HEK293 (cell line): ENCODE measurements around the gene OSBP2.

Source experiments
- CTCF ChIA-PET: fragments of 350-600 bp; formaldehyde crosslinking; extraction: SDS; loops from one replicate; lab custom pipeline; 2021; ENCODE audit warnings: antibody characterized with exemption; lab: Yijun Ruan, JAX
- POLR2A ChIA-PET: fragments of 300-600 bp; formaldehyde crosslinking; extraction: SDS; loops from one replicate; lab custom pipeline; 2020; ENCODE audit warnings: antibody characterized with exemption, inconsistent platforms; lab: Yijun Ruan, JAX
- H3K27ac ChIP-seq: fragments of 200-500 bp; sonication (Bioruptor generic); 2 replicates; pipeline ENCODE4 v1.5.1; 2014; ENCODE audit warnings: low read depth, low read length, control low read depth, inconsistent platforms; ENCODE audit errors: extremely low read depth
- H3K36me3 ChIP-seq, 2 experiments: fragments of 200-500 bp in 1 of 2; sonication (Bioruptor generic) in 1 of 2; 1 replicate in 1 of 2; 2 replicates in 1 of 2; pipeline ENCODE4 v1.5.1; 2014 to 2017; ENCODE audit warnings: inconsistent platforms in 2 of 2, low read length in 2 of 2; ENCODE audit not compliant: control insufficient read depth in 2 of 2, insufficient read depth in 1 of 2
- H3K4me1 ChIP-seq: fragments of 200-500 bp; sonication (Bioruptor generic); 2 replicates; pipeline ENCODE4 v1.5.1; 2014; ENCODE audit warnings: mild to moderate bottlenecking, low read length, inconsistent platforms; ENCODE audit not compliant: control insufficient read depth, insufficient read depth
- H3K4me3 ChIP-seq: 2 replicates; pipeline ENCODE4 v1.5.1; 2011; ENCODE audit warnings: low read depth, mild to moderate bottlenecking, control low read depth, low read length, moderate library complexity
- H3K9me3 ChIP-seq: fragments of 200-500 bp; sonication (Bioruptor generic); 2 replicates; pipeline ENCODE4 v1.5.1; 2014; ENCODE audit warnings: low read depth, low read length, inconsistent platforms; ENCODE audit not compliant: control insufficient read depth, insufficient read depth
- FEZF1 ChIP-seq: fragments of 450-650 bp; formaldehyde crosslinking; IDR thresholded peaks from 2 replicates; pipeline ENCODE4 v1.5.1; 2016; ENCODE audit warnings: missing biosample characterization, missing genetic modification characterization
- GFI1B ChIP-seq: fragments of 450-650 bp; formaldehyde crosslinking; IDR thresholded peaks from 2 replicates; pipeline ENCODE4 v1.5.1; 2016; ENCODE audit warnings: missing biosample characterization, missing genetic modification characterization
- SALL2 ChIP-seq: fragments of 450-650 bp; formaldehyde crosslinking; IDR thresholded peaks from 2 replicates; pipeline ENCODE4 v1.5.0; 2017; ENCODE audit warnings: missing biosample characterization, mild to moderate bottlenecking, missing genetic modification characterization, borderline replicate concordance
- ZNF133 ChIP-seq: fragments of 450-650 bp; formaldehyde crosslinking; IDR thresholded peaks from 2 replicates; pipeline ENCODE4 v1.5.1; 2016; ENCODE audit warnings: missing biosample characterization, missing genetic modification characterization
- ZNF174 ChIP-seq: fragments of 450-650 bp; formaldehyde crosslinking; IDR thresholded peaks from 2 replicates; pipeline ENCODE4 v1.5.0; 2017; ENCODE audit warnings: missing biosample characterization, mild to moderate bottlenecking, missing genetic modification characterization
- ZNF335 ChIP-seq: fragments of 450-650 bp; formaldehyde crosslinking; conservative IDR thresholded peaks from 2 replicates; pipeline ENCODE4 v1.5.1; 2016; ENCODE audit warnings: missing biosample characterization, missing genetic modification characterization
- ZNF394 ChIP-seq: fragments of 450-650 bp; formaldehyde crosslinking; IDR thresholded peaks from 2 replicates; pipeline ENCODE4 v1.5.1; 2016; ENCODE audit warnings: missing biosample characterization, missing genetic modification characterization, mild to moderate bottlenecking, moderate library complexity, borderline replicate concordance
- ZNF423 ChIP-seq: fragments of 450-650 bp; formaldehyde crosslinking; IDR thresholded peaks from 2 replicates; pipeline ENCODE4 v1.5.1; 2016; ENCODE audit warnings: missing biosample characterization, missing genetic modification characterization
- ZNF514 ChIP-seq: fragments of 450-650 bp; formaldehyde crosslinking; IDR thresholded peaks from 2 replicates; pipeline ENCODE4 v1.5.1; 2016; ENCODE audit warnings: missing biosample characterization, missing genetic modification characterization
- ZNF529 ChIP-seq: fragments of 450-650 bp; formaldehyde crosslinking; IDR thresholded peaks from 2 replicates; pipeline ENCODE4 v1.5.1; 2017; ENCODE audit warnings: missing genetic modification characterization, missing biosample characterization; ENCODE audit not compliant: insufficient replicate concordance
- ZNF596 ChIP-seq: fragments of 450-650 bp; IDR thresholded peaks from 2 replicates; pipeline ENCODE4 v1.5.0; 2018; ENCODE audit warnings: missing biosample characterization, mild to moderate bottlenecking, missing genetic modification characterization, moderate library complexity
- ZNF747 ChIP-seq: fragments of 450-650 bp; formaldehyde crosslinking; IDR thresholded peaks from 2 replicates; pipeline ENCODE4 v1.5.1; 2016; ENCODE audit warnings: missing biosample characterization, missing genetic modification characterization
- TF ChIP-seq, protein P1 (sequence below): fragments of 450-650 bp; formaldehyde crosslinking; IDR thresholded peaks from 2 replicates; pipeline ENCODE4 v1.5.1; 2016; ENCODE audit warnings: missing biosample characterization, missing genetic modification characterization
- TF ChIP-seq, protein P2 (sequence below): fragments of 450-650 bp; formaldehyde crosslinking; IDR thresholded peaks from 2 replicates; pipeline ENCODE4 v1.5.1; 2016; ENCODE audit warnings: missing biosample characterization, missing genetic modification characterization
- TF ChIP-seq, protein P3 (sequence below): sonication (generic); formaldehyde crosslinking; IDR thresholded peaks from 2 replicates; pipeline ENCODE4 v1.8.1; 2022; ENCODE audit warnings: mild to moderate bottlenecking, moderate library complexity, missing genetic modification reagents

The OSBP2 gene

DNA sequence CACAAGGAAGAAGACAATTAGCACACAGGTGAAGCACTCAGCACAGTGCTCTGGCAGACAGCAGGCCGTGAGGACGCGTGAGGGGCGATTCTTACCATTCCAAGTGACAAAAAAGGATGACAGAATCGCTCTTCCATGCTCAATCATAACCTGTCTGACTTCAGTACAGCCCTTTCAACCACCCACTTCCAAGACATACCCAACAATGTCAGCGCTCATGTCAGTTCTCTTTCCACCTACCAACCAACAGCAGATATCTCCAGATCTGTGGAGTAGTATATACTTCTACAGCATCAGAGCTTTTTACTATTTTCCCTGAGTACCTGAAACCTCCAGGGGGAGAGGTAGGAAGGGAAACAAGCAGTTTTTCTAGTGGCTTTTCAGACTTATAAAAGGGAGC lies 233.7 kb downstream of the OSBP2 start (continued):
- TF ChIP-seq, protein P1, sequence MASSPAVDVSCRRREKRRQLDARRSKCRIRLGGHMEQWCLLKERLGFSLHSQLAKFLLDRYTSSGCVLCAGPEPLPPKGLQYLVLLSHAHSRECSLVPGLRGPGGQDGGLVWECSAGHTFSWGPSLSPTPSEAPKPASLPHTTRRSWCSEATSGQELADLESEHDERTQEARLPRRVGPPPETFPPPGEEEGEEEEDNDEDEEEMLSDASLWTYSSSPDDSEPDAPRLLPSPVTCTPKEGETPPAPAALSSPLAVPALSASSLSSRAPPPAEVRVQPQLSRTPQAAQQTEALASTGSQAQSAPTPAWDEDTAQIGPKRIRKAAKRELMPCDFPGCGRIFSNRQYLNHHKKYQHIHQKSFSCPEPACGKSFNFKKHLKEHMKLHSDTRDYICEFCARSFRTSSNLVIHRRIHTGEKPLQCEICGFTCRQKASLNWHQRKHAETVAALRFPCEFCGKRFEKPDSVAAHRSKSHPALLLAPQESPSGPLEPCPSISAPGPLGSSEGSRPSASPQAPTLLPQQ, result no peak
- TF ChIP-seq ZNF335 (no peak), ZNF514 (tag by site-specific recombination) (no peak), ZNF174 (no peak), SALL2 (tag by site-specific recombination) (no peak), ZNF423 (no peak), GFI1B (no peak), ZNF529 (tag by site-specific recombination) (no peak), FEZF1 (no peak)

DNA sequence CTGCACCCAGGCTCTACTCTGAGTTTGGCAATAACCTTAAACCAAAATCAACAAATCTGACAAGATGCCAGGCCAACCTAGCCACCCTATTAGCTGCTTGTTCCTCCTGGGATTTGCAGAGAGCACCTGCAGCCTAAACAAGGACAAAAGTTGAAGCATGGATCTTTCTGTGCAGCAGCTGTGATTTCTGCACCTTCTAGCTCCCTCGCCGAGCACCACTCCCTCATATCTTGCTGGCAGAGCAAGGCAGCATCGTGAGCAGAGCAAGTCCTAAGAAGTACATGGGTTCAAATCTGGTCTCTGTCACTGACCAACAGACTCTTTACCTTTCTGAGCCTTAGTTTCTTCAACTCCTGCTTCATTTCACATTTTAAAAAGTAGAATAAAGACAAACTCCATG lies 235.6 kb downstream of the OSBP2 start:
- H3K36me3 ChIP-seq, result peaks cover 54 to 97% of the 10 kb centered on the region in 2 experiments
- H3K4me1 ChIP-seq, result no peaks in the 10 kb centered on the region
- H3K27ac ChIP-seq, result no peak overlapping the region
- CTCF ChIA-PET, result interaction anchor here (4.6 kb wide), 1 partner anchor 10 kb away, joined by 35 read pairs; no protein-coding TSS in a partner anchor
- TF ChIP-seq ZNF747, result no peak
- TF ChIP-seq, protein P2, sequence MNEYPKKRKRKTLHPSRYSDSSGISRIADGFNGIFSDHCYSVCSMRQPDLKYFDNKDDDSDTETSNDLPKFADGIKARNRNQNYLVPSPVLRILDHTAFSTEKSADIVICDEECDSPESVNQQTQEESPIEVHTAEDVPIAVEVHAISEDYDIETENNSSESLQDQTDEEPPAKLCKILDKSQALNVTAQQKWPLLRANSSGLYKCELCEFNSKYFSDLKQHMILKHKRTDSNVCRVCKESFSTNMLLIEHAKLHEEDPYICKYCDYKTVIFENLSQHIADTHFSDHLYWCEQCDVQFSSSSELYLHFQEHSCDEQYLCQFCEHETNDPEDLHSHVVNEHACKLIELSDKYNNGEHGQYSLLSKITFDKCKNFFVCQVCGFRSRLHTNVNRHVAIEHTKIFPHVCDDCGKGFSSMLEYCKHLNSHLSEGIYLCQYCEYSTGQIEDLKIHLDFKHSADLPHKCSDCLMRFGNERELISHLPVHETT (tag by site-specific recombination), result no peak
- TF ChIP-seq, all 188 proteins: peak for 0
- POLR2A ChIA-PET, result no interaction called here
- Histone ChIP-seq H3K9me3 (no peaks in the 10 kb centered on the region), H3K4me3 (no peak overlapping the region)

DNA sequence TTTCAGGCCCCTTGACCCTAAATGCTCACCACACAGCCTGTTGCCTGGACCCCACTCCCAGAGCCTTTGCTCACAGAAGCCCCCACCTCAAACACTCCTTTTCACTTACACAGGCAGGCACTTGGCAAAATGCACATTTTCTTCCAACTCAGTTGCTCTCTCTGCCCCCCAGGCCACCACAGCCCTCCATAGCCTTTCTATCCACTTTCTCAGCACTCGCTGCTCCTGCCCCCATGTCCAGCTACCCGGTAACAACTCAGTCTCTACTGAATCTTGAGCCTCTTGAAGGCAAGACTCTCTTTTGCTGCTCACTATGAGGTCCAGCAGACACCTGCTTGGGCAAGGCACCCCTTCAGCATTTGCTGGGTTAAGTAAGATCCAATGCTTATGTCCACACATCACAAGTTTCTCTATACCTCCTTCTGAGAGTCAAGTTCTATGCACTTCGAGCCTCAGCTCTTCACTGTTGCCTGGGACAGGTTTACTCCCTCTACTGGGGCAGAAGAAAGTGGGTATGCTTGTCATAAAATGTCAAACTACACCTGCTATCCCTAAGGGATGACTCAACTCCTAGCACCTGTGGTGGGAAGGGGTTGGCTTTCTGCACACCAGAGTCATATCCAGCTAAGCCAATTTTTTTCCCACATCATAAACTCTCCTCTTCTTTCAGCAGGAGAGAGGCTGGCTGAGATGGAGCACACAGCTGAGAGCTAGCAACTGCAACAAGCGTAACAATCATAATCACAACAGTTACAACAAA lies 237.0 kb downstream of the OSBP2 start:
- H3K4me1 ChIP-seq, result no peaks in the 10 kb centered on the region
- ChIA-PET POLR2A (interaction anchor here (0.5 kb wide), 1 partner anchor 196 kb away, joined by 5 read pairs; no protein-coding TSS in a partner anchor), CTCF (interaction anchor here (0.7 to 4.6 kb wide), 3 partner anchors 11 to 17 kb away, joined by 3 to 35 read pairs (median 4); no protein-coding TSS in a partner anchor)

DNA sequence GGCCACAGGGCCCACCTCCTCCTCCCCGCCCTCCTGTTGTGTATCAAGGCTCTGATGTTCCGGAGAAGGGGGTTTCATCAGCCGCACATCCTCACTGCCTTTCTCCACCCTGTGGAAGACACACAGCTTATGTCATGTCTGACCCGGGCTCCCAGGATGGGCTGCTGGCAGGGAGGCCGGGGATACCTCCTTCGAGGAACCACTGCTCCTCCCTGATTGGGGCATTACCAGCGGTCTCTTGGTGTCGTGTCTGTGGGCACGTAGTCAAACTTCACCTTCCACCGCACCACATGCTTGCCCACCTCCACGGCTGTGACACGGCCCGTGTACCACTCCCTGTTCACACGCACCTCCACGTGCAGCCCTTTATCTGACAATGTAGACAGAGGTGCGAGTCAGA lies 238.0 kb downstream of the OSBP2 start:
- H3K4me3 ChIP-seq, result no peak overlapping the region
- TF ChIP-seq, protein P3, sequence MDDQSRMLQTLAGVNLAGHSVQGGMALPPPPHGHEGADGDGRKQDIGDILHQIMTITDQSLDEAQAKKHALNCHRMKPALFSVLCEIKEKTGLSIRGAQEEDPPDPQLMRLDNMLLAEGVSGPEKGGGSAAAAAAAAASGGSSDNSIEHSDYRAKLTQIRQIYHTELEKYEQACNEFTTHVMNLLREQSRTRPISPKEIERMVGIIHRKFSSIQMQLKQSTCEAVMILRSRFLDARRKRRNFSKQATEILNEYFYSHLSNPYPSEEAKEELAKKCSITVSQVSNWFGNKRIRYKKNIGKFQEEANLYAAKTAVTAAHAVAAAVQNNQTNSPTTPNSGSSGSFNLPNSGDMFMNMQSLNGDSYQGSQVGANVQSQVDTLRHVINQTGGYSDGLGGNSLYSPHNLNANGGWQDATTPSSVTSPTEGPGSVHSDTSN (CRISPR knock-in tag), result no peak
- H3K9me3 ChIP-seq, result no peaks in the 10 kb centered on the region
- H3K4me1 ChIP-seq, result no peaks in the 10 kb centered on the region
- CTCF ChIA-PET, result interaction anchor here (4.6 kb wide), 1 partner anchor 12 kb away, joined by 35 read pairs; no protein-coding TSS in a partner anchor
- no peak overlapping the region for H3K27ac ChIP-seq
- POLR2A ChIA-PET, result interaction anchor here (0.5 kb wide), 1 partner anchor 195 kb away, joined by 5 read pairs; no protein-coding TSS in a partner anchor
- H3K36me3 ChIP-seq, result peaks cover 64 to 95% of the 10 kb centered on the region in 2 experiments

More for the DNA sequence above, 237.0 kb downstream of the OSBP2 start:
- no peak overlapping the region for H3K27ac ChIP-seq
- TF ChIP-seq ZNF394 (tag by site-specific recombination) (no peak), ZNF596 (no peak), ZNF133 (no peak)
- TF ChIP-seq, all 188 proteins: peak for 0
- Histone ChIP-seq H3K9me3 (no peaks in the 10 kb centered on the region), H3K36me3 (peaks cover 63 to 95% of the 10 kb centered on the region in 2 experiments), H3K4me3 (no peak overlapping the region)
